ENCODE results near the gene MEIS1.

- no peak for TF ChIP-seq CTCF (conservative IDR thresholded peaks at IDR 0.05; ENCODE audit: low read depth, low read length)
- no peak for TF ChIP-seq EZH2 (IDR thresholded peaks at IDR 0.05; ENCODE audit: low read length, unreplicated experiment)
These were observed 89.1 kb downstream of the MEIS1 start for GRCh38 chr2:66523990-66524389.
